Epithelial cell of proximal tubule (primary cell): ENCODE measurements around the gene CLEC4G. TPM values are rescaled to one million over a fixed set of nuclear protein-coding genes. Genes with fewer than 3 reads are reported as not detected.
"Not testable (repeated sequence)": the region's sequence is repeated elsewhere in the genome, so short reads cannot be mapped to it uniquely, and the experiment has no call there.

Experiments
- DNase-seq: peaks from one replicate; pipeline ENCODE4 v3.0.0-alpha.2; 2011; ENCODE audit warnings: low read depth
- H3K4me3 ChIP-seq: 2 replicates; pipeline ENCODE4 v1.5.1; 2011; ENCODE audit warnings: low read depth, mild to moderate bottlenecking, low read length
- CTCF ChIP-seq: conservative IDR thresholded peaks from 2 replicates; pipeline ENCODE4 v1.5.1; 2012; ENCODE audit warnings: low read depth, mild to moderate bottlenecking, low read length
- total RNA-seq: library from RNA; depleted of rRNA; stranded (reverse); fragments of >200 nt; gene quantifications from 2 replicates; pipeline ENCODE4 v1.2.3, GENCODE V29; 2015

CLEC4G gene
- total RNA-seq, 1 donor from 2014 or later: not detected

GRCh38 chr19:7772752-7773291, 40.9 kb upstream of the CLEC4G start:
- no peak for DNase-seq
- no peak overlapping the region for H3K4me3 ChIP-seq

GRCh38 chr19:7771072-7771471, 39.2 kb upstream of the CLEC4G start:
- H3K4me3 ChIP-seq: no peak overlapping the region
- no peak for TF ChIP-seq CTCF

More at GRCh38 chr19:7772752-7773291, 40.9 kb upstream of the CLEC4G start:
- TF ChIP-seq CTCF: no peak

DNA sequence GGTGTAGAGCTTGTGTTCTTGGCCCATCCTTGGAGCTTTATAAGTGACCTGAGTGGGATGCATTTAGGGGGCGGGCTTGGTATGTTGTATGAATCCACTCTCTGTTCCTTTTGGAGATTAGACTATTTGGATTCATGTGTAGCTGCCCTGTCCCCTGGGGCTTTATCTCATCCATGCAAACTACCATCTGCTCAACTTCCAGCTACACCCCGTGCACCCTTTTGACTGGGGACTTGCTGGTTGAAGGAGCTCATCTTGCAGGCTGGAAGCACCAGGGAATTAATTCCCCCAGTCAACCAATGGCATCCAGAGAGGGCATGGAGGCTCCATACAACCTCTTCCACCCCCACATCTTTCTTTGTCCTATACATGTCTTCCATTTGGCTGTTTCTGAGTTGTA, 37.3 kb upstream of the CLEC4G start:
- no peak for TF ChIP-seq CTCF
- DNase-seq: no peak
- H3K4me3 ChIP-seq: no peak overlapping the region

More at GRCh38 chr19:7771072-7771471, 39.2 kb upstream of the CLEC4G start:
- no peak for DNase-seq

DNA sequence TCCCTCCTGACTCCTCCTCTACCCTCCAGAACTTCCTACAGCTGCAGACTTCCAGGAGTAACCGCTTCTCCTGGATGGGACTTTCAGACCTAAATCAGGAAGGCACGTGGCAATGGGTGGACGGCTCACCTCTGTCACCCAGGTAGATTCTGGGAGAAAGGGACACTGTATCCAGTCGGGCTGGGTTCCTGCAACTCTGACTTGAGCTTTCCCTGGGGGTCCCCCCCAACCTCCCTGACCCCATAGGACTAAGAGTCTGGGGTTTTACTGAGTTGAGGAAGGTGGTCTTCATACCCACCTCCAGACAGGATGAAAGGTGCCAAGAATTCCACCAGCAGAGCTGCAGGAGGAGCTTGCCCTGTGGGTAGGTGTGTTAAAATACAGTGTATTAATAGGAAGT, 35.6 kb upstream of the CLEC4G start:
- TF ChIP-seq CTCF: no peak
- no peak overlapping the region for H3K4me3 ChIP-seq
- no peak for DNase-seq

- no peak for DNase-seq
- TF ChIP-seq CTCF: no peak
- no peak overlapping the region for H3K4me3 ChIP-seq
Measured at GRCh38 chr19:7766535-7766934, 34.6 kb upstream of the CLEC4G start.

GRCh38 chr19:7765043-7765442, 33.1 kb upstream of the CLEC4G start:
- not testable (repeated sequence) for DNase-seq

GRCh38 chr19:7764157-7764556, 32.2 kb upstream of the CLEC4G start:
- not testable (repeated sequence) for H3K4me3 ChIP-seq, DNase-seq

More at GRCh38 chr19:7765043-7765442, 33.1 kb upstream of the CLEC4G start:
- not testable (repeated sequence) for H3K4me3 ChIP-seq

- TF ChIP-seq CTCF: no peak
- H3K4me3 ChIP-seq: no peak overlapping the region
- no peak for DNase-seq
Measured at GRCh38 chr19:7763696-7764095, 31.8 kb upstream of the CLEC4G start.
